HG03097 (cell line): ENCODE data around the gene MRPL37.
"Not testable (repeated sequence)": the region's sequence is repeated elsewhere in the genome, so short reads cannot be mapped to it uniquely, and the experiment has no call there.

ENCODE experiments used
- ATAC-seq: cut with Tn5 transposase; IDR thresholded peaks from one replicate; pipeline ENCODE4 v1.9.1; 2021; ENCODE audit not compliant: unreplicated experiment, low FRiP score

Gene MRPL37

GRCh38 chr1:54171606-54172005 lies 28.4 kb upstream of the MRPL37 start:
- no peak for ATAC-seq

DNA sequence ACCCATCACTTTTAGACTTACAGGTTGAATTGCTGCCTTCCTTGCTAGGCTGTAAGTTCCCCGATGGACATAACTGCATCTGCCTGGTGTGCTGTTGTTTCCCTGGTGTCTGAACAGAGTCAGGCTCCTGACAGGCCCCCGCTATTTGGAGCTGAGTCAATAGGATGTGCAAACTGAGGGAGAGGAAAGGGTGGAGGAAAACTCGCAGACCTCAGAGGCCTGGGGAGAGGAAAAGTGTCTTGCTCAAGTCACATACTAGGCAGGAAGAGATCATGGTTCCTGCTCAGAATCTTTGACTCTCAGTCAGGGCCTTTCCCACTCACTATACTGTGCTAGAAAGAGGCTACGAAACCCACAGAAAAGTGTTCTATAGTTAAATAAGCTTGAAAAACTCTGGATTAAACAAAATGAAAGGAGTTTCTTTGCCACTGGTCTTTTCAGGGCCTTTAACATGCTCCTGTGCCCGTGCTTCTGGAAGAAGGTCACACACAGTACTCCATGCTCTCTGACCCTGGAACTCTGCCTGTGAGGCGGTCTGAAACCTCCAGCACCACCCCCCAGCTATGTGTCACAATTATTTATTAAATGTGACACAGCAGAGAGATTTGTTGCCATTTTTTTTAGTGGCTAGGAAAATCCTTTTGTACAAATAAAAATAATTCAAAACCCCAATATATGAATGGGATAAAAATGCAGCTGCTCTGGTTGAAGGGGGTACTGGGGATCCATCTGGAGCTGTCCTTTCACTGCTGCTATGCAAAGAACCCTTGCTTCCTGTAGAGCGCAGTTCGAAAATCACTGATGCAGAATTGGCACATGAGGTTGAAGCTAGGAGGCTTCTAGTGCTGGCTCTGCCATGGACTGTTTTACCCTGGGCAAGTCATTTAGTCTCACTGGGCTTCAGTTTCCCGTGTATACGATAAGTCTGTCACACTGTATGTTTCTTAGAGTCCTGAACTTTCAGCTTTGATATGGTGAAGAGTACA lies 27.1 kb upstream of the MRPL37 start:
- no peak for ATAC-seq

DNA sequence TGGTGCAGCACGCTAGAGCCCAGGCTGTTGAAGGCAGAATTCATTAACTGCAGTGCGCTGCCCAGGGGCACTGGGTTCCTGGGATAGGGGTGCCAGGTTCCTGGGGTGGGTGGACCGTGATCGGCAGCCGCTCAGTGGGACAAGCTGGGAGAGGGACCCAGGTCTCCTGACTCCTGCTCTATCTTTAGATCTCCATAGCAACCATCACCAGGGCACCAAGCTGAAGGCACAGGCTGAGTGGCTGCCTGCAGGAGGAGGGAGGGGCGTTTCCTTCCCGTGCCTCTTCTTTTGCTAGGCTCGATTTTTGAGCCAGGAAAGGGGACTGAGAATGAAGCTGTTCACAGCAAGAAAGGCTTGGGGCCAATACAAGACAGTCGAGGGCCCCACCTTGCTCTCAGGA lies 26.3 kb upstream of the MRPL37 start:
- ATAC-seq, result no peak

- ATAC-seq, result no peak
Observed at GRCh38 chr1:54174106-54174505, 25.9 kb upstream of the MRPL37 start.

GRCh38 chr1:54176621-54177327 lies 23.2 kb upstream of the MRPL37 start:
- ATAC-seq, result no peak

GRCh38 chr1:54177726-54178125 lies 22.2 kb upstream of the MRPL37 start:
- ATAC-seq, result no peak

GRCh38 chr1:54178296-54179070 lies 21.5 kb upstream of the MRPL37 start:
- ATAC-seq, result no peak

DNA sequence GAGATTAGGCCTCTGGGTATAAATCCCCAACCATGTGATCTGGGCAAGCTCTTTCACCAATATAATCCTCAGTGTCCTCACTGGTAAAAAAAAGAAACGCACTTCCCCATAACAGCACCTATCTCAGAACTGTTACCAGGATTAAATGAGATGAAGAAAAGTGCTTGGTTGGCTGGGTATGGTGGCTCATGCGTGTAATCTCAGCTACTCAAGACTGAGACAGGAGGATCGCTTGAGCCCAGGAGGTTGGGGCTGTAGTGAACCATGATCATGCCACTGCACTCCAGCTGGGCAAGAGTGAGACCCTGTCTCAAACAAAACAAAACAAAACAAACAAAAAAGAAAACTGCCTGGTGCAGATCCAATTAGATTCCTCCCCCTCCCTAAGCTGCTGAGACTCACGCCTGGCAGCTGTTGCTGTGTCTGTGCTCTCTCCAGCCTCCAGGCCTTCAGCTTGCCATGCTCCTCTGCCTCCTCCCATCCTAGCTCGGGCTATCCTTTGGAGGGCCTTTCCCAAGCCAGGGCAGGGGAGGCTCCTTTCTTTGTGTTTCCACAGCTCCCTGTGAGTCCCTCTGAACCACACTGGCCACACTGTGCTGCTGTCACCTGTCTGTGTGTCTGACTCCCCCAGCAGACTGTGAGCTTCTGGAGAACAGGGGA lies 19.1 kb upstream of the MRPL37 start:
- ATAC-seq, result no peak

- ATAC-seq, result no peak
Observed at GRCh38 chr1:54186056-54186455, 13.9 kb upstream of the MRPL37 start.

DNA sequence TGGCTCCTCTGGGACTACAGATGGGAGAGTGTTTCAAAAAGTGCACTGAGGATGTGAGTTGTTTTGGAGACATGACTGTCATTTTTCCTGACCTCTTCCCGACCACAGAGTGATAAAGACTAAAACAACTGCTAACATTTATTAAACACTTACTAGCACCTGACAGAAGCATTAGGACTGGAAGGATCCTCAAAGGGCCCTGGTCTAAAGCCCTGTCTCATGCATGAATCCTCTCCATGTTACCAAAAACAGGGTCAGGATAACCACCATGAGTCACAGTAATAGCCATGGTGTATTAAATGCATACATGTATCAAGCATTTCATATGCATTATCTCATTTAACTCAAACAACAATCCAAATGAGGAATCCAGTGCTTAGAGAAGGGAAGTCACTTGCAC lies 11.7 kb upstream of the MRPL37 start:
- no peak for ATAC-seq

- ATAC-seq, result no peak
Observed at GRCh38 chr1:54190526-54190925, 9.4 kb upstream of the MRPL37 start.

DNA sequence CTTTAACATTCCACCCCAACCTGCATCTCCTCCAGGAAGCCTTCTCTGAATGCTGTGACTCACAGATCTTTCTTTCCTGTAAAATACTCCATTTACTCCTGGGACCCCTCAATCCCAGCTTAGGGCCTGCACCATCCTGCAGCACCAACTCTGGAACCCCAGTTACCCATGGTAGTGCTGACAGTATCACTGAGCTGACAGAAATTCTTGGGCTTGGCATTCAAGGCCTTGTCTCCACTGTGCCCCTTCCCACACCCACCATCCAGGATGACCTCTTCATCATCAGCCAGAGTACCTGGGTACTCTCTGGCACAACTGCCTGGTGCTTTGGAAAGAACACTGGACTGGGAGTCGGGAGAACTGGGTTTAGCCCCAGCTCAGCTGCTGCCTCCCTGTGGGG lies 8.4 kb upstream of the MRPL37 start:
- no peak for ATAC-seq

- ATAC-seq, result no peak
Observed at GRCh38 chr1:54193453-54193852, 6.5 kb upstream of the MRPL37 start.

GRCh38 chr1:54199151-54199764 lies 709 bp upstream of the MRPL37 start:
- ATAC-seq, result no peak

DNA sequence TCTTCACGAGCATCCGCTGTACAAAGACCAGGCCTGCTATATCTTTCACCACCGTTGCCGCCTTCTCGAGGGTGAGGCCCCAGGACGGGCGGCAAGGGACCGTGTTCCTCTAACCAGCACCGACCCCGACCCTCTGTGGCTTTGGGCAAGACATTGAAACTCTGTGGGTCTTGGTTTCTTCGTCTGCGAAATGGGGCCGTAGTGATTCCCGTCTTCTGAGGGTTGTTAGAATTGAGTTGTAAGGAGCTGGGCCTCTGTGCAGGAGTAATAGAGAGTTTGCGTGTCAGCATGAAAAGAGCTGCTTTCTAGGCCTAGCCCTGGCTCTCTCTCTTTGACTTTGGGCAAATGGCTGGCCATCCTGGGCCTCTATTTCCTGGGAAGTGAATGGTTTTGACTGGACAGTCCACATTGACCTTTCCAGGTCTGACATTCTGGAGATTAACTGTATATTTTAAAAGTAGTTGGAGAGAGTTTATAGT lies 591 bp downstream of the MRPL37 start:
- ATAC-seq, result peak; percentile 16

DNA sequence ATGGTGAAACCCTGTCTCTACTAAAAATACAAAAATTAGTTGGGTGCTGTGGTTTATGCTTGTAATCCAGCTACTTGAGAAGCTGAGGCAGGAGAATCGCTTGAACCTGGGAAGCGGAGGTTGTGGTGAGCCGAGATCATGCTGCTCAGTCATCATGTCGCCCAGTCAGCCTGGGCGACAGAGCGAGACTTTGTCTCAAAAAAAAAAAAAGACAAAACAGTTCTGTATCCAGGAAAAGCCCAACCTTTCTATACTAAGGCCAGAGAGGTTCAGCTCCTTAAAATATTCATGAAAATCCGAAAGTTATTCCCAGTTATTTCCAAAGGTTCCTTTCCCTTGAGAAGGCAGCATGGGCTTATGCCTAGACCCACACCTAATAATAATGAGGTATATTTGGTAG lies 4.2 kb downstream of the MRPL37 start:
- no peak for ATAC-seq

DNA sequence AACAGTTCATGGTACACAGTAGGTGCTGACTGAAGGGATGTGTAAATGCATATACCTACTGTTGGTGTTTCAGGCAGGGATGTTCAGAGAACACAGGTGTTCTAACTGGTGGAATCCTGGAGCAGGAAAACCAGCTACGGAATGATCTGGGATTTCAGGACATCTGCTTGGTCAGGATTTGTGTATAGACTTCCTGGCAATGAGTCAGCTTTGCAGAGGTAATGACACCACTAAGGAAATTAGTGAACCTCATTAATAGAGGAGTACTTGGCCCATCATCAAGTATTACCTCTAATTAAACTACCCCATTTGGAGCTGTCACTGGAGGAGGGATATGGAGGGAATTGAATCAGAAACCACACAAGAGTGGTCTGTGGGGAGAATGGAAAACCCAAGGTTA lies 7.3 kb downstream of the MRPL37 start:
- ATAC-seq, result no peak

DNA sequence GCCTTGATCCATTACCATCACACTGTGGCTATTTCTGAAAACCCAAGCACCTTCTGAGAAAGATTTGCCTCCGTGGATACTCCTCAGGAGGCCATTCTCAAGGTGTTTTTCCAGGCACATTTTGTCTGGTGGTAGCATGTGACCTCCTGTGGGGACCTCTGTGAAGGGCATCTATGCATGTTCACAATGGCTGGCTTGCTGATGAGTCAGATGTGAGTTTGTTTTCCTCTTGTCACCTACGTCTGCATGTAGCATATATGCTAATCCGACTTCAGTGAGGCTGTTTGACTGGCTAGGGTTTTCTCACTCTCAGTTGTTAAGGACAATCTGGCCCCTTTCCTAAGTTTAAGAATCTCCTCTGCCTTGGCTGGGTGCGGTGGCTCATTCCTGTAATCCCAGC lies 7.9 kb downstream of the MRPL37 start:
- not testable (repeated sequence) for ATAC-seq

DNA sequence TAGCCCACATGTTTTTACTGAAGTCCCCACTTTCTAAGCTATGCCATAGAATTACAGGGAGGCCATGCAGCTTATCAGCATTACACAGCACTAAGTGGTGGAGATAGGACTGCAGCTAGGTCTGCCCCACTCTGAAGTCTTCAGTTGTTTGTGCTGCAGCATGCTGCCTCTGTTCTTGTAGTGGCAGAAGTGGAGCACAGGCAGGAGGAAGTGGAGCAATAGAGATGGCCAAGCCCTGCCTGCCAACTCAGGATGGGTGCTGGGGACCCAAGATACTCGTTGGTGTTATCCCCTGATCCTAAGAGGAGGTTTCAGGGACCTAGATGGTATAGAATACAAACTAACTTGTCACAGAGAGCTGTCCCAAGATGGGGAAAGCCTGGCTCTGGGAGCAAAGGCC lies 12.9 kb downstream of the MRPL37 start:
- no peak for ATAC-seq

- no peak for ATAC-seq
Observed at GRCh38 chr1:54215523-54215922, 15.6 kb downstream of the MRPL37 start.
